Hepatocyte (in vitro differentiated cells): ENCODE results near the gene CCDC91. TPM values are rescaled to one million over a fixed set of nuclear protein-coding genes. Genes with fewer than 3 reads are reported as not detected.

Experiments
- DNase-seq: peaks from one replicate; pipeline ENCODE4 v3.0.0-alpha.2; 2016; ENCODE audit warnings: low spot score
- H2AFZ ChIP-seq: fragments of 200-600 bp; sonication (generic); 2 replicates; pipeline ENCODE4 v1.6.0; 2016; ENCODE audit warnings: antibody characterized with exemption, mild to moderate bottlenecking
- H3K27ac ChIP-seq: fragments of 200-600 bp; sonication (generic); 2 replicates; pipeline ENCODE4 v1.5.1; 2016; ENCODE audit warnings: mild to moderate bottlenecking
- H3K27me3 ChIP-seq: fragments of 200-600 bp; sonication (generic); 2 replicates; pipeline ENCODE4 v1.6.1; 2016
- H3K36me3 ChIP-seq: fragments of 200-600 bp; sonication (generic); replicated peaks from 2 replicates; pipeline ENCODE4 v1.5.1; 2016; ENCODE audit warnings: low read depth; ENCODE audit not compliant: insufficient read depth
- H3K4me1 ChIP-seq: fragments of 200-600 bp; sonication (generic); 2 replicates; pipeline ENCODE4 v1.5.1; 2016; ENCODE audit warnings: mild to moderate bottlenecking, moderate library complexity; ENCODE audit not compliant: insufficient read depth
- H3K4me2 ChIP-seq: fragments of 200-600 bp; sonication (generic); 2 replicates; pipeline ENCODE4 v1.6.0; 2016
- H3K4me3 ChIP-seq: fragments of 200-600 bp; sonication (generic); 2 replicates; pipeline ENCODE4 v1.5.1; 2016; ENCODE audit warnings: mild to moderate bottlenecking
- H3K79me2 ChIP-seq: fragments of 200-600 bp; sonication (generic); 2 replicates; pipeline ENCODE4 v1.6.0; 2017; ENCODE audit warnings: mild to moderate bottlenecking
- H3K9me2 ChIP-seq: fragments of 200-600 bp; sonication (generic); replicated peaks from 2 replicates; pipeline ENCODE4 v1.6.0; 2017; ENCODE audit warnings: mild to moderate bottlenecking; ENCODE audit not compliant: insufficient read depth
- H3K9me3 ChIP-seq: fragments of 200-600 bp; sonication (generic); 2 replicates; pipeline ENCODE4 v1.5.1; 2016; ENCODE audit warnings: low read depth, mild to moderate bottlenecking
- H4K20me1 ChIP-seq: fragments of 200-600 bp; sonication (generic); 2 replicates; pipeline ENCODE4 v1.6.0; 2016; ENCODE audit warnings: mild to moderate bottlenecking; ENCODE audit not compliant: insufficient read depth, poor library complexity, severe bottlenecking
- EZH2 ChIP-seq: fragments of 200-600 bp; sonication (generic); IDR thresholded peaks from 2 replicates; pipeline ENCODE4 v1.6.1; 2016; ENCODE audit warnings: antibody characterized with exemption, mild to moderate bottlenecking, borderline replicate concordance
- EZH2phosphoT487 ChIP-seq: fragments of 200-600 bp; sonication (generic); IDR thresholded peaks from one replicate; pipeline ENCODE4 v1.6.1; 2018; ENCODE audit warnings: antibody characterized with exemption, mild to moderate bottlenecking, low read depth, moderate library complexity; ENCODE audit not compliant: unreplicated experiment, severe bottlenecking
- WGBS: methylation state at CpG from one replicate; pipeline ENCODE4 v1.1.6; 2016; ENCODE audit warnings: low lambda C conversion rate; ENCODE audit errors: missing lambda C conversion rate; 5-methylcytosine and 5-hydroxymethylcytosine counted together
- polyA plus RNA-seq: library from polyadenylated mRNA; unstranded; fragments of >200 nt; fragmentation: Nextera tagmentation; extraction: Ambion mirVana; gene quantifications from 2 replicates; pipeline ENCODE4 v1.2.1, GENCODE V29; 2016
- total RNA-seq: library from RNA; depleted of rRNA; stranded (reverse); fragments of >200 nt; gene quantifications from 2 replicates; pipeline ENCODE4 v1.2.3, GENCODE V29; 2014
- TF ChIP-seq, protein P1 (sequence below): fragments of 200-600 bp; sonication (generic); IDR thresholded peaks from 2 replicates; pipeline ENCODE4 v1.5.1; 2016; ENCODE audit warnings: antibody characterized with exemption, mild to moderate bottlenecking; ENCODE audit not compliant: poor library complexity

The CCDC91 gene
- total and polyA plus RNA-seq, 2 experiments from 2014 or later = 14.2 to 15.1 TPM

DNA sequence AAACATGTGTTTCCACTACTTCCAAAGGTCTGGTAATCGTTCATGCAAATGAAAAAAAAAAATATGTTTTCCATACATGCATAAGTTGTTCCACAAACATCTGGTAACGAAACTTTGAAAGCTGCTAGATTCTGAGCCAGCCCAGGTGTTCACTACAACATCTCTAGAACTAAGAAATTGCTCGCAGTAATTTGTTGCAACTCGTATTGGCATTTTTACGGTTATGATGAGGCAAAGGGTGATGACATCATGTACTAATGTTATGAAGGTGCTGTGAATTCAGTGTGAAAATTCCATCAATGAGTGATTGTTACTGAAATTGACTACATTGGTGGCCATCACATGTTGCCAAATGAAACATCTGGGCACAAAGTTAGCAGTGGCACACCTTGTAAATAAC lies 31.9 kb upstream of the CCDC91 start:
- H4K20me1 ChIP-seq = no peaks in the 10 kb centered on the region
- H3K4me3 ChIP-seq = no peak overlapping the region
- WGBS = 91% methylated on average over 5 of the region's 5 CpGs

DNA sequence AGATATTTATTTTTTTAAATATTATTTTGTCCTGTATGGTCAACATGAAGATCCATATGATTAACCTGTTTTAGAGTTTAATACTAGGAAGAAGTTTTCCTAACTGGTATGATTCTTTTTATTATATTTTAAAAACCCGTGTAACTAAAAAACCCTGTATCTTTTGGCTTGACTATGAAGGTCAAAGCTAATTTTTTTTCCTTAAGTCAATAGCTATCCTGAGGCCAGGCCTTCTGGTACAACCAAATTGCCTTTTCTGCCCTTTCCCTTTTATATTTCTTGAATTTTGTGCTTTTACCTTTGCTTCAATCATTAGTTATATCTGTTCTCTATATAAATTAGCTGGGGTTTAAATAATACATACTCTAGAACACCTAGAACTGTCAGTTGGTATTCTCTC lies 30.6 kb upstream of the CCDC91 start:
- no peak for DNase-seq
- H3K79me2 ChIP-seq = no peaks in the 10 kb centered on the region
- H3K9me2 ChIP-seq = no peaks in the 10 kb centered on the region
- no peak for TF ChIP-seq EZH2phosphoT487
- TF ChIP-seq, protein P1, sequence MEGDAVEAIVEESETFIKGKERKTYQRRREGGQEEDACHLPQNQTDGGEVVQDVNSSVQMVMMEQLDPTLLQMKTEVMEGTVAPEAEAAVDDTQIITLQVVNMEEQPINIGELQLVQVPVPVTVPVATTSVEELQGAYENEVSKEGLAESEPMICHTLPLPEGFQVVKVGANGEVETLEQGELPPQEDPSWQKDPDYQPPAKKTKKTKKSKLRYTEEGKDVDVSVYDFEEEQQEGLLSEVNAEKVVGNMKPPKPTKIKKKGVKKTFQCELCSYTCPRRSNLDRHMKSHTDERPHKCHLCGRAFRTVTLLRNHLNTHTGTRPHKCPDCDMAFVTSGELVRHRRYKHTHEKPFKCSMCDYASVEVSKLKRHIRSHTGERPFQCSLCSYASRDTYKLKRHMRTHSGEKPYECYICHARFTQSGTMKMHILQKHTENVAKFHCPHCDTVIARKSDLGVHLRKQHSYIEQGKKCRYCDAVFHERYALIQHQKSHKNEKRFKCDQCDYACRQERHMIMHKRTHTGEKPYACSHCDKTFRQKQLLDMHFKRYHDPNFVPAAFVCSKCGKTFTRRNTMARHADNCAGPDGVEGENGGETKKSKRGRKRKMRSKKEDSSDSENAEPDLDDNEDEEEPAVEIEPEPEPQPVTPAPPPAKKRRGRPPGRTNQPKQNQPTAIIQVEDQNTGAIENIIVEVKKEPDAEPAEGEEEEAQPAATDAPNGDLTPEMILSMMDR = no peak
- no peaks in the 10 kb centered on the region for H3K9me3 ChIP-seq
- no peaks in the 10 kb centered on the region for H3K4me1 ChIP-seq
- no peak overlapping the region for H3K4me2 ChIP-seq
- H3K27me3 ChIP-seq = no peaks in the 10 kb centered on the region
- no peak overlapping the region for H2AFZ ChIP-seq
- 85% methylated on average over 1 of the region's 1 CpG for WGBS
- no peak overlapping the region for H3K27ac ChIP-seq
- no peak overlapping the region for H3K4me3 ChIP-seq
- H4K20me1 ChIP-seq = no peaks in the 10 kb centered on the region
- no peaks in the 10 kb centered on the region for H3K36me3 ChIP-seq

More for the DNA sequence above, 31.9 kb upstream of the CCDC91 start:
- Histone ChIP-seq H3K4me2 (no peak overlapping the region), H3K9me2 (no peaks in the 10 kb centered on the region), H3K9me3 (no peaks in the 10 kb centered on the region), H3K4me1 (no peaks in the 10 kb centered on the region), H3K27me3 (no peaks in the 10 kb centered on the region), H3K36me3 (no peaks in the 10 kb centered on the region), H2AFZ (no peak overlapping the region), H3K79me2 (no peaks in the 10 kb centered on the region), H3K27ac (no peak overlapping the region)
- TF ChIP-seq EZH2 = no peak
- no peak for TF ChIP-seq EZH2phosphoT487
- TF ChIP-seq, protein P1 = no peak
- no peak for DNase-seq

DNA sequence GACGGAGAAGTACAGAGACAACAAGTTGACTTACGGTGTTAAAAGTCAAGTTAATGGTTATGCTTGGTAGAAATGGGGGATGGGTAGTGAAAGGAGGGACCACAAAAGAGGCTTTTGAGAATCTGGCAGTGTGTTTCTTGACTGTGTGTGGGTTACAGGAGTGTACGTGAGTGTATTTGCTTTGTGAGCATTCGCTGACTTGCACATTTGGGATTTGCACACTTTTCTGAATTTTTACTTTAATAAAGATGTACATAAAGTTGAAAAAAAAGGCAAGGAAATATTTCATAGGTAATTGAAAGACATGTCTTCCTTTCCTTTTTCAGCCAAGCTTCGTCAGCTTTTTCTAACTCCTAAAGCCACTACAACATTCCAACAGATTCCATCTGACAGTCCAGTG lies 28.6 kb upstream of the CCDC91 start:
- no peaks in the 10 kb centered on the region for H3K9me2 ChIP-seq
- no peaks in the 10 kb centered on the region for H3K79me2 ChIP-seq
- 93% methylated on average over 5 of the region's 5 CpGs for WGBS
- no peak overlapping the region for H3K27ac ChIP-seq
- H3K36me3 ChIP-seq = no peaks in the 10 kb centered on the region
- H3K4me3 ChIP-seq = no peak overlapping the region
- DNase-seq = no peak
- no peaks in the 10 kb centered on the region for H3K4me1 ChIP-seq
- H4K20me1 ChIP-seq = no peaks in the 10 kb centered on the region
- H3K27me3 ChIP-seq = no peaks in the 10 kb centered on the region
- TF ChIP-seq, protein P1 = no peak
- TF ChIP-seq EZH2phosphoT487 (no peak), EZH2 (no peak)
- no peak overlapping the region for H3K4me2 ChIP-seq
- no peaks in the 10 kb centered on the region for H3K9me3 ChIP-seq
- H2AFZ ChIP-seq = no peak overlapping the region

DNA sequence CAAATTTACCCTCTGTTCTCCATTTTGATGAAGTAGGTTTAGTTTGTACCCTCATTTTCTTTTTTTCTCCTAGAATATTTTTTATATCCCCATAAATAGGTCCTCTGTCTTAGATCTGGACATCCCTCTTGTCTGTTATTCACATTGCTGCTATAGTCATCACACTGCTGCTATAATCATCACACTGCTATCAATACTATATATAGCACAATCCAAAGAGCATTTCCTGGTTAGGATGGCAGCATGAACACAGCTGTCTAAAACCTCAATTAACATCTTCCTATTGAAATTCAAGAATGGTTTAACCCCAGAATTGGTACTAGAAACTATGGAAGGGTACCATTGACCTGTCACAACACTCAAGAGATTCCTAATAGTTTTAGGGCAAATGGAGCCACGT lies 27.6 kb upstream of the CCDC91 start:
- H3K27me3 ChIP-seq = no peaks in the 10 kb centered on the region
- no peak overlapping the region for H3K4me2 ChIP-seq
- no peak overlapping the region for H3K4me3 ChIP-seq
- H3K27ac ChIP-seq = no peak overlapping the region
- no peaks in the 10 kb centered on the region for H3K9me2 ChIP-seq
- H3K79me2 ChIP-seq = no peaks in the 10 kb centered on the region
- no peaks in the 10 kb centered on the region for H4K20me1 ChIP-seq
- TF ChIP-seq EZH2phosphoT487 = no peak
- TF ChIP-seq EZH2 = no peak
- TF ChIP-seq, protein P1 = no peak
- H2AFZ ChIP-seq = no peak overlapping the region
- 86% methylated on average over 1 of the region's 1 CpG for WGBS
- no peaks in the 10 kb centered on the region for H3K9me3 ChIP-seq
- H3K36me3 ChIP-seq = no peaks in the 10 kb centered on the region
- DNase-seq = no peak
- no peaks in the 10 kb centered on the region for H3K4me1 ChIP-seq
